ENCODE results near the gene HOXA11.

Gene HOXA11

GRCh38 chr7:27179503-27180430 lies 5.3 kb downstream of the HOXA11 start:
- peak; percentile 46 for DNase-seq

GRCh38 chr7:27179030-27179429 lies 6.0 kb downstream of the HOXA11 start:
- DNase-seq: no peak

- DNase-seq: no peak
Measured at GRCh38 chr7:27178366-27178765, 6.7 kb downstream of the HOXA11 start.

GRCh38 chr7:27177795-27178320 lies 7.2 kb downstream of the HOXA11 start:
- DNase-seq: no peak

- DNase-seq: no peak
Measured at GRCh38 chr7:27176962-27177794, 7.9 kb downstream of the HOXA11 start.

GRCh38 chr7:27176524-27176845 lies 8.5 kb downstream of the HOXA11 start:
- DNase-seq: no peak

GRCh38 chr7:27175626-27176523 lies 9.2 kb downstream of the HOXA11 start:
- DNase-seq: no peak

- DNase-seq: no peak
Measured at GRCh38 chr7:27174874-27175625, 10.0 kb downstream of the HOXA11 start.

GRCh38 chr7:27173956-27174873 lies 10.8 kb downstream of the HOXA11 start, which contains the start of gene HOXA10:
TSS of gene HOXA10 (minus strand) at chr7:27174320. CDS start at chr7:27174306, 14 bp downstream.
- no peak for DNase-seq

GRCh38 chr7:27173511-27173955 lies 11.5 kb downstream of the HOXA11 start:
- no peak for DNase-seq

- DNase-seq: no peak
Measured at GRCh38 chr7:27172823-27173510, 12.1 kb downstream of the HOXA11 start.

GRCh38 chr7:27172315-27172774 lies 12.7 kb downstream of the HOXA11 start:
- no peak for DNase-seq

- no peak for DNase-seq
Measured at GRCh38 chr7:27171637-27172314, 13.3 kb downstream of the HOXA11 start.

- no peak for DNase-seq
Measured at GRCh38 chr7:27171325-27171636, 13.8 kb downstream of the HOXA11 start.

- no peak for DNase-seq
Measured at GRCh38 chr7:27170426-27171324, 14.4 kb downstream of the HOXA11 start.

- no peak for DNase-seq
Measured at GRCh38 chr7:27169658-27170425, 15.2 kb downstream of the HOXA11 start.

- DNase-seq: no peak
Measured at GRCh38 chr7:27168265-27168947, 16.6 kb downstream of the HOXA11 start.

Measured in effector CD8-positive, alpha-beta T cell (primary cell).